HepG2 (cell line): Measurements from ENCODE around the gene AFTPH. TPM values are rescaled to one million over a fixed set of nuclear protein-coding genes. Genes with fewer than 3 reads are reported as not detected.

ENCODE experiments used
- CREM ChIP-seq, 2 experiments: sonication (generic) in 1 of 2; formaldehyde crosslinking in 1 of 2; IDR thresholded peaks; 2 replicates each; pipeline versions ENCODE4 v1.4.0 to v1.6.1; 2016 to 2020; ENCODE audit warnings: antibody characterized with exemption in 1 of 2, mild to moderate bottlenecking in 1 of 2, missing genetic modification reagents in 1 of 2
- HNRNPL ChIP-seq: fragments of 200-400 bp; formaldehyde crosslinking; IDR thresholded peaks from 2 replicates; pipeline ENCODE4 v1.6.1; 2017; ENCODE audit warnings: mild to moderate bottlenecking, low read depth, low read length
- KDM5B ChIP-seq: sonication (generic); formaldehyde crosslinking; IDR thresholded peaks from 2 replicates; pipeline ENCODE4 v1.4.0; 2020; ENCODE audit warnings: missing genetic modification reagents, mild to moderate bottlenecking, borderline replicate concordance
- RBAK ChIP-seq: sonication (generic); formaldehyde crosslinking; IDR thresholded peaks from 2 replicates; pipeline ENCODE4 v1.5.1; 2020; ENCODE audit warnings: mild to moderate bottlenecking, missing genetic modification reagents
- SIN3A ChIP-seq: IDR thresholded peaks from 2 replicates; pipeline ENCODE4 v1.6.1; 2011; ENCODE audit warnings: low read depth, mild to moderate bottlenecking, control low read depth, low read length, borderline replicate concordance
- SRY ChIP-seq: sonication (generic); formaldehyde crosslinking; IDR thresholded peaks from 2 replicates; pipeline ENCODE4 v1.8.0; 2022; ENCODE audit warnings: mild to moderate bottlenecking, missing genetic modification reagents
- ZFP36 ChIP-seq: fragments of 150-350 bp; IDR thresholded peaks from 2 replicates; pipeline ENCODE4 v1.6.1; 2018; ENCODE audit warnings: borderline replicate concordance, low read length, low read depth; ENCODE audit not compliant: partially characterized antibody
- polyA plus RNA-seq, 8 experiments: library from polyadenylated mRNA; depleted of rRNA in 3 of 8; stranded (reverse) in 7 of 8; unstranded in 1 of 8; fragments of >200 nt; fragmentation: Illumina TruSeq in 4 of 8; extraction: Trizol in 4 of 8; gene quantifications; 2 replicates each; pipeline versions ENCODE4 v1.2.1 to v1.2.3, GENCODE V29; 2011 to 2016; ENCODE audit warnings: low read depth in 4 of 8, missing spikeins in 1 of 8, mixed read lengths in 1 of 8; ENCODE audit not compliant: insufficient read depth in 1 of 8
- total RNA-seq, 5 experiments: library from RNA; depleted of rRNA; stranded (reverse); fragments of >200 nt; fragmentation: Illumina TruSeq; extraction: Trizol; gene quantifications; 2 replicates each; pipeline ENCODE4 v1.2.3, GENCODE V29; 2016; ENCODE audit warnings: low read depth in 1 of 5
- TF ChIP-seq, protein P1 (sequence below): sonication (generic); formaldehyde crosslinking; conservative IDR thresholded peaks from 2 replicates; pipeline ENCODE4 v1.4.0; 2020; ENCODE audit warnings: missing genetic modification reagents
- TF ChIP-seq, protein P2 (sequence below): IDR thresholded peaks from 2 replicates; pipeline ENCODE4 v1.6.1; 2016; ENCODE audit warnings: missing compliant biosample characterization, missing genetic modification reagents, borderline replicate concordance
- TF ChIP-seq, protein P3 (sequence below), 2 experiments: sonication (generic) in 1 of 2; formaldehyde crosslinking in 1 of 2; IDR thresholded peaks; 2 replicates each; pipeline versions ENCODE4 v1.5.1 to v1.6.1; 2011 to 2020; ENCODE audit warnings: borderline replicate concordance in 1 of 2, low read depth in 1 of 2, low read length in 1 of 2, mild to moderate bottlenecking in 1 of 2, missing genetic modification reagents in 1 of 2, moderate library complexity in 1 of 2
- TF ChIP-seq, protein P4 (sequence below): IDR thresholded peaks from 2 replicates; pipeline ENCODE4 v1.6.1; 2016; ENCODE audit warnings: low read depth, missing genetic modification reagents, missing compliant biosample characterization
- TF ChIP-seq, protein P5 (sequence below): sonication (generic); formaldehyde crosslinking; IDR thresholded peaks from 2 replicates; pipeline ENCODE4 v1.5.0; 2020; ENCODE audit warnings: mild to moderate bottlenecking, missing genetic modification reagents, moderate library complexity

The AFTPH gene
- total and polyA plus RNA-seq, 2 of the 13 experiments (the other 11 are each of a cell fraction or from before 2014, with no cell fraction given) = 27.5 to 36.8 TPM

DNA sequence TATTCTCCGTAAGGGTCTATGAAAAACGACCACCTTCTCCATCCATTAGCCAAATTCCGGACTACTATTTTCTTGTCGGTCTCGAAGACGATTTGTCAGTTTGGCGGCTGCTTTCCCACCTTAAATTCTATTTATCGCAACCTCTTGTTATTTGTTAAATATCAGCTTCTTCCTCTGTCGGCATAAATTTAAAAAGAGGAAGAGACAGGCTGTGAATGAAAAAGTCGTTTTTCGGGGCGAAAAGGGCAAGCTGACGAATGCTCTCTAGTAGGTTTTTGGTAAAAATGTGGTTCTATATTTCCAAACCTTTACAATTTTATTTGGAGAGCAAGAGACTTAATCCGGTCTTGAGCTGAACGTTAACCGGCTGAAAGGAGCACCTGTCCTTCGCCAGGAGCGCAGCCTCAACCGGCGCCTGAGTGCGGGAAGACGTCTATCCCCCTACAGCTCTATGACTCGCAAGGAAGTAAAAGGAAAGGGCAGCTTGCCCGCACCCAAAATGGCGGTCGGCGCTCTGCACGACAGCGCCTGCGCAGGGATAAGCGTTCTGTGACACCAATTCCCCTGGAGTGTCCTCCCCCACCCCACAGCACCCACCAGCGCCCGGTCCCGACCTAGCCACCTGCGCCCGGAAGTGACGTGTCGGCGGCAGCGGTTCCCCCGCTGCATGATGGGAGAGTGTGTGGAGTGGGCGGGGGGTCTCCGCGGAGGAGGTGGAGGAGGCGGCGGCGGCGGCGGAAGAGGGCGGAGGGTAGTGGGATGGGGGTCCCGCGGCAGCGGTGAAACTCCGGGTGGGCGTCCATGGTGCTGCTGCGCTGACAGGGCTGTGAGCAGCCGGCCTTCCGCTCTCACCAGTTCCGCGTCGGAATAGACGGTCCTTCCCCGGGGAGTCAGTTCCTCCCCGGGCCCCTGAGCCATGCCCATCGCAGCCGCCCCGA, at the start of gene AFTPH (continued):
- peak; percentile 97 for TF ChIP-seq CREM (IDR thresholded peaks at IDR 0.05)
- no peak for TF ChIP-seq CREM (CRISPR knock-in tag; IDR thresholded peaks at IDR 0.05)
- TF ChIP-seq, protein P1, sequence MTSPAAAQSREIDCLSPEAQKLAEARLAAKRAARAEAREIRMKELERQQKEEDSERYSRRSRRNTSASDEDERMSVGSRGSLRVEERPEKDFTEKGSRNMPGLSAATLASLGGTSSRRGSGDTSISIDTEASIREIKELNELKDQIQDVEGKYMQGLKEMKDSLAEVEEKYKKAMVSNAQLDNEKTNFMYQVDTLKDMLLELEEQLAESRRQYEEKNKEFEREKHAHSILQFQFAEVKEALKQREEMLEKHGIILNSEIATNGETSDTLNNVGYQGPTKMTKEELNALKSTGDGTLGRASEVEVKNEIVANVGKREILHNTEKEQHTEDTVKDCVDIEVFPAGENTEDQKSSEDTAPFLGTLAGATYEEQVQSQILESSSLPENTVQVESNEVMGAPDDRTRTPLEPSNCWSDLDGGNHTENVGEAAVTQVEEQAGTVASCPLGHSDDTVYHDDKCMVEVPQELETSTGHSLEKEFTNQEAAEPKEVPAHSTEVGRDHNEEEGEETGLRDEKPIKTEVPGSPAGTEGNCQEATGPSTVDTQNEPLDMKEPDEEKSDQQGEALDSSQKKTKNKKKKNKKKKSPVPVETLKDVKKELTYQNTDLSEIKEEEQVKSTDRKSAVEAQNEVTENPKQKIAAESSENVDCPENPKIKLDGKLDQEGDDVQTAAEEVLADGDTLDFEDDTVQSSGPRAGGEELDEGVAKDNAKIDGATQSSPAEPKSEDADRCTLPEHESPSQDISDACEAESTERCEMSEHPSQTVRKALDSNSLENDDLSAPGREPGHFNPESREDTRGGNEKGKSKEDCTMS (CRISPR knock-in tag) = no peak
- 0 out of 2 replicates have a peak, but pooled peaks have one; percentile 61 for TF ChIP-seq HNRNPL
- TF ChIP-seq, protein P2, sequence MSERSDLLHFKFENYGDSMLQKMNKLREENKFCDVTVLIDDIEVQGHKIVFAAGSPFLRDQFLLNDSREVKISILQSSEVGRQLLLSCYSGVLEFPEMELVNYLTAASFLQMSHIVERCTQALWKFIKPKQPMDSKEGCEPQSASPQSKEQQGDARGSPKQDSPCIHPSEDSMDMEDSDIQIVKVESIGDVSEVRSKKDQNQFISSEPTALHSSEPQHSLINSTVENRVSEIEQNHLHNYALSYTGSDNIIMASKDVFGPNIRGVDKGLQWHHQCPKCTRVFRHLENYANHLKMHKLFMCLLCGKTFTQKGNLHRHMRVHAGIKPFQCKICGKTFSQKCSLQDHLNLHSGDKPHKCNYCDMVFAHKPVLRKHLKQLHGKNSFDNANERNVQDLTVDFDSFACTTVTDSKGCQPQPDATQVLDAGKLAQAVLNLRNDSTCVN (CRISPR knock-in tag) = no peak
- TF ChIP-seq, protein P3, sequence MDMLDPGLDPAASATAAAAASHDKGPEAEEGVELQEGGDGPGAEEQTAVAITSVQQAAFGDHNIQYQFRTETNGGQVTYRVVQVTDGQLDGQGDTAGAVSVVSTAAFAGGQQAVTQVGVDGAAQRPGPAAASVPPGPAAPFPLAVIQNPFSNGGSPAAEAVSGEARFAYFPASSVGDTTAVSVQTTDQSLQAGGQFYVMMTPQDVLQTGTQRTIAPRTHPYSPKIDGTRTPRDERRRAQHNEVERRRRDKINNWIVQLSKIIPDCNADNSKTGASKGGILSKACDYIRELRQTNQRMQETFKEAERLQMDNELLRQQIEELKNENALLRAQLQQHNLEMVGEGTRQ (IDR thresholded peaks at IDR 0.05; ENCODE audit: low read depth, low read length) = no peak
- TF ChIP-seq, protein P3 (CRISPR knock-in tag; IDR thresholded peaks at IDR 0.05; ENCODE audit: borderline replicate concordance) = no peak; the same call in 1 of the 2 replicates
- TF ChIP-seq, protein P4, sequence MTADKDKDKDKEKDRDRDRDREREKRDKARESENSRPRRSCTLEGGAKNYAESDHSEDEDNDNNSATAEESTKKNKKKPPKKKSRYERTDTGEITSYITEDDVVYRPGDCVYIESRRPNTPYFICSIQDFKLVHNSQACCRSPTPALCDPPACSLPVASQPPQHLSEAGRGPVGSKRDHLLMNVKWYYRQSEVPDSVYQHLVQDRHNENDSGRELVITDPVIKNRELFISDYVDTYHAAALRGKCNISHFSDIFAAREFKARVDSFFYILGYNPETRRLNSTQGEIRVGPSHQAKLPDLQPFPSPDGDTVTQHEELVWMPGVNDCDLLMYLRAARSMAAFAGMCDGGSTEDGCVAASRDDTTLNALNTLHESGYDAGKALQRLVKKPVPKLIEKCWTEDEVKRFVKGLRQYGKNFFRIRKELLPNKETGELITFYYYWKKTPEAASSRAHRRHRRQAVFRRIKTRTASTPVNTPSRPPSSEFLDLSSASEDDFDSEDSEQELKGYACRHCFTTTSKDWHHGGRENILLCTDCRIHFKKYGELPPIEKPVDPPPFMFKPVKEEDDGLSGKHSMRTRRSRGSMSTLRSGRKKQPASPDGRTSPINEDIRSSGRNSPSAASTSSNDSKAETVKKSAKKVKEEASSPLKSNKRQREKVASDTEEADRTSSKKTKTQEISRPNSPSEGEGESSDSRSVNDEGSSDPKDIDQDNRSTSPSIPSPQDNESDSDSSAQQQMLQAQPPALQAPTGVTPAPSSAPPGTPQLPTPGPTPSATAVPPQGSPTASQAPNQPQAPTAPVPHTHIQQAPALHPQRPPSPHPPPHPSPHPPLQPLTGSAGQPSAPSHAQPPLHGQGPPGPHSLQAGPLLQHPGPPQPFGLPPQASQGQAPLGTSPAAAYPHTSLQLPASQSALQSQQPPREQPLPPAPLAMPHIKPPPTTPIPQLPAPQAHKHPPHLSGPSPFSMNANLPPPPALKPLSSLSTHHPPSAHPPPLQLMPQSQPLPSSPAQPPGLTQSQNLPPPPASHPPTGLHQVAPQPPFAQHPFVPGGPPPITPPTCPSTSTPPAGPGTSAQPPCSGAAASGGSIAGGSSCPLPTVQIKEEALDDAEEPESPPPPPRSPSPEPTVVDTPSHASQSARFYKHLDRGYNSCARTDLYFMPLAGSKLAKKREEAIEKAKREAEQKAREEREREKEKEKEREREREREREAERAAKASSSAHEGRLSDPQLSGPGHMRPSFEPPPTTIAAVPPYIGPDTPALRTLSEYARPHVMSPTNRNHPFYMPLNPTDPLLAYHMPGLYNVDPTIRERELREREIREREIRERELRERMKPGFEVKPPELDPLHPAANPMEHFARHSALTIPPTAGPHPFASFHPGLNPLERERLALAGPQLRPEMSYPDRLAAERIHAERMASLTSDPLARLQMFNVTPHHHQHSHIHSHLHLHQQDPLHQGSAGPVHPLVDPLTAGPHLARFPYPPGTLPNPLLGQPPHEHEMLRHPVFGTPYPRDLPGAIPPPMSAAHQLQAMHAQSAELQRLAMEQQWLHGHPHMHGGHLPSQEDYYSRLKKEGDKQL (CRISPR knock-in tag) = peak; percentile 49; the same call in 1 of the 2 replicates
- TF ChIP-seq, protein P5, sequence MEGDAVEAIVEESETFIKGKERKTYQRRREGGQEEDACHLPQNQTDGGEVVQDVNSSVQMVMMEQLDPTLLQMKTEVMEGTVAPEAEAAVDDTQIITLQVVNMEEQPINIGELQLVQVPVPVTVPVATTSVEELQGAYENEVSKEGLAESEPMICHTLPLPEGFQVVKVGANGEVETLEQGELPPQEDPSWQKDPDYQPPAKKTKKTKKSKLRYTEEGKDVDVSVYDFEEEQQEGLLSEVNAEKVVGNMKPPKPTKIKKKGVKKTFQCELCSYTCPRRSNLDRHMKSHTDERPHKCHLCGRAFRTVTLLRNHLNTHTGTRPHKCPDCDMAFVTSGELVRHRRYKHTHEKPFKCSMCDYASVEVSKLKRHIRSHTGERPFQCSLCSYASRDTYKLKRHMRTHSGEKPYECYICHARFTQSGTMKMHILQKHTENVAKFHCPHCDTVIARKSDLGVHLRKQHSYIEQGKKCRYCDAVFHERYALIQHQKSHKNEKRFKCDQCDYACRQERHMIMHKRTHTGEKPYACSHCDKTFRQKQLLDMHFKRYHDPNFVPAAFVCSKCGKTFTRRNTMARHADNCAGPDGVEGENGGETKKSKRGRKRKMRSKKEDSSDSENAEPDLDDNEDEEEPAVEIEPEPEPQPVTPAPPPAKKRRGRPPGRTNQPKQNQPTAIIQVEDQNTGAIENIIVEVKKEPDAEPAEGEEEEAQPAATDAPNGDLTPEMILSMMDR (CRISPR knock-in tag) = peak; percentile 62
- TF ChIP-seq RBAK = no peak; the same call in none of the 2 replicates
- TF ChIP-seq ZFP36 = no peak
- TF ChIP-seq KDM5B (CRISPR knock-in tag) = no peak; the same call in 1 of the 2 replicates
- TF ChIP-seq SIN3A = peak; percentile 86
- TF ChIP-seq SRY (CRISPR knock-in tag) = no peak
